Hepatocyte (in vitro differentiated cells): ENCODE results near the gene NOXRED1. TPM values are rescaled to one million over a fixed set of nuclear protein-coding genes. Genes with fewer than 3 reads are reported as not detected.

Source experiments
- DNase-seq: peaks from one replicate; pipeline ENCODE4 v3.0.0-alpha.2; 2016; ENCODE audit warnings: low spot score
- H2AFZ ChIP-seq: fragments of 200-600 bp; sonication (generic); 2 replicates; pipeline ENCODE4 v1.6.0; 2016; ENCODE audit warnings: antibody characterized with exemption, mild to moderate bottlenecking
- H3K27ac ChIP-seq: fragments of 200-600 bp; sonication (generic); 2 replicates; pipeline ENCODE4 v1.5.1; 2016; ENCODE audit warnings: mild to moderate bottlenecking
- H3K27me3 ChIP-seq: fragments of 200-600 bp; sonication (generic); 2 replicates; pipeline ENCODE4 v1.6.1; 2016
- H3K36me3 ChIP-seq: fragments of 200-600 bp; sonication (generic); replicated peaks from 2 replicates; pipeline ENCODE4 v1.5.1; 2016; ENCODE audit warnings: low read depth; ENCODE audit not compliant: insufficient read depth
- H3K4me1 ChIP-seq: fragments of 200-600 bp; sonication (generic); 2 replicates; pipeline ENCODE4 v1.5.1; 2016; ENCODE audit warnings: mild to moderate bottlenecking, moderate library complexity; ENCODE audit not compliant: insufficient read depth
- H3K4me2 ChIP-seq: fragments of 200-600 bp; sonication (generic); 2 replicates; pipeline ENCODE4 v1.6.0; 2016
- H3K4me3 ChIP-seq: fragments of 200-600 bp; sonication (generic); 2 replicates; pipeline ENCODE4 v1.5.1; 2016; ENCODE audit warnings: mild to moderate bottlenecking
- H3K79me2 ChIP-seq: fragments of 200-600 bp; sonication (generic); 2 replicates; pipeline ENCODE4 v1.6.0; 2017; ENCODE audit warnings: mild to moderate bottlenecking
- H3K9me2 ChIP-seq: fragments of 200-600 bp; sonication (generic); replicated peaks from 2 replicates; pipeline ENCODE4 v1.6.0; 2017; ENCODE audit warnings: mild to moderate bottlenecking; ENCODE audit not compliant: insufficient read depth
- H3K9me3 ChIP-seq: fragments of 200-600 bp; sonication (generic); 2 replicates; pipeline ENCODE4 v1.5.1; 2016; ENCODE audit warnings: low read depth, mild to moderate bottlenecking
- H4K20me1 ChIP-seq: fragments of 200-600 bp; sonication (generic); 2 replicates; pipeline ENCODE4 v1.6.0; 2016; ENCODE audit warnings: mild to moderate bottlenecking; ENCODE audit not compliant: insufficient read depth, poor library complexity, severe bottlenecking
- CTCF ChIP-seq: fragments of 200-600 bp; sonication (generic); IDR thresholded peaks from 2 replicates; pipeline ENCODE4 v1.5.1; 2016; ENCODE audit warnings: antibody characterized with exemption, mild to moderate bottlenecking; ENCODE audit not compliant: poor library complexity
- EZH2 ChIP-seq: fragments of 200-600 bp; sonication (generic); IDR thresholded peaks from 2 replicates; pipeline ENCODE4 v1.6.1; 2016; ENCODE audit warnings: antibody characterized with exemption, mild to moderate bottlenecking, borderline replicate concordance
- EZH2phosphoT487 ChIP-seq: fragments of 200-600 bp; sonication (generic); IDR thresholded peaks from one replicate; pipeline ENCODE4 v1.6.1; 2018; ENCODE audit warnings: antibody characterized with exemption, mild to moderate bottlenecking, low read depth, moderate library complexity; ENCODE audit not compliant: unreplicated experiment, severe bottlenecking
- WGBS: methylation state at CpG from one replicate; pipeline ENCODE4 v1.1.6; 2016; ENCODE audit warnings: low lambda C conversion rate; ENCODE audit errors: missing lambda C conversion rate; 5-methylcytosine and 5-hydroxymethylcytosine counted together
- polyA plus RNA-seq: library from polyadenylated mRNA; unstranded; fragments of >200 nt; fragmentation: Nextera tagmentation; extraction: Ambion mirVana; gene quantifications from 2 replicates; pipeline ENCODE4 v1.2.1, GENCODE V29; 2016
- total RNA-seq: library from RNA; depleted of rRNA; stranded (reverse); fragments of >200 nt; gene quantifications from 2 replicates; pipeline ENCODE4 v1.2.3, GENCODE V29; 2014

The NOXRED1 gene
- total and polyA plus RNA-seq, 2 experiments from 2014 or later = 0.10 to 0.13 TPM

DNA sequence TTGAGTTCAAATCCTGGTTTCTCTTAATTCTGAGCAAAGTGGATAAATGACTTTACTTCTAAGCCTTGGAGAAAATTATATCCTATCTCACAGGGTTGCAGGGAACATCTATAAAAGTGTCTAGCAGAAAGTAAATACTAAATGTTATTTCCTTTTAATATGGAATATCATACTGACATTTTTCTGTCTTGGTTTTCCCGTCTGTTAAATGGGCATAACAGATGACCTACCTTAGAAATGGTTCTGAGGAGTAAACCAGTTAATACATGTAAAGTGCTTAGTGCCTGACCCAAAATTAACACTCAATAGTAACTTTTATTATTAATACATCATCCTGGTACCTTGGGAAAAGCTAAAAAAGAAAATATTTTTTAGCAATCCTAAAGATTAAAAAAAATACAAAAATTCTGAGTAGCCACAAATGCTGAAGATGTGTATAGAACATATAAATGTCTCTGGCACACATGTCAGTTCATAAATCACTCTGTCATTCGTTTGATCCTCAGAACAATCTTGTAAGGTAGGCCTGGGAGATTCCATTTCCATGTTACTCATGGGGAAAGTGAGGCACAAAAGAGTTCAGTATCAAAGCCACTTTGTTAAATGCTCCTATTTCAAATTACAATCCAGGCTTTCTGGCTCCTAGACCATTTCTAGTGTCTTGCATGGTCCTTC is 32.8 kb upstream of the NOXRED1 start:
- peaks cover 49% of the 10 kb centered on the region for H3K79me2 ChIP-seq

DNA sequence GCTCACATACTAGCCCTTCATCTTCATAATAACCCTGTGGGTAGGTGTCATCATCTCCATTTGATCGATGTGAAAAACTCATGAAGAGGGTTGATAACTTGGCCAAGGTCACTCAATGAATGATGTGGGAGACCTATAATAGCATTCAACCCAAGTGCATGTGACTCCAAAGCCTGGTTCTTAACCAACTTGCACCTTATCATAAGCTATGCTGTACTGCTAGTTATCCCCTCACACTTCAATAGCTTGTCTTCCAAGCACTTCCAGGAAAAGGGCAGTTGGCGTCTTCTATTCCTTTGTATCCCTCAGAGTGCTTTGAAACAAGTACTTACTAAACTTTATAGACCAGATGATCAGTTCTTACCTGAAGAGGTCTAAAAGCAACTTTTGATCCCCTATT is 18.9 kb upstream of the NOXRED1 start:
- Histone ChIP-seq H3K79me2 (no peaks in the 10 kb centered on the region), H3K27ac (no peak overlapping the region), H3K4me3 (no peak overlapping the region), H3K9me3 (no peaks in the 10 kb centered on the region), H2AFZ (no peak overlapping the region), H4K20me1 (no peaks in the 10 kb centered on the region), H3K27me3 (no peaks in the 10 kb centered on the region), H3K9me2 (no peaks in the 10 kb centered on the region), H3K4me2 (no peak overlapping the region), H3K36me3 (no peaks in the 10 kb centered on the region), H3K4me1 (no peaks in the 10 kb centered on the region)
- DNase-seq = no peak
- TF ChIP-seq EZH2 = no peak
- TF ChIP-seq CTCF = no peak
- TF ChIP-seq EZH2phosphoT487 = no peak
- 100% methylated on average over 2 of the region's 2 CpGs for WGBS

More for the DNA sequence above, 32.8 kb upstream of the NOXRED1 start:
- Histone ChIP-seq H3K27me3 (no peaks in the 10 kb centered on the region), H3K9me3 (no peaks in the 10 kb centered on the region), H3K4me2 (peak overlapping the region; percentile 89), H3K36me3 (peaks cover 5% of the 10 kb centered on the region), H3K9me2 (no peaks in the 10 kb centered on the region), H4K20me1 (peaks cover 10% of the 10 kb centered on the region), H3K4me3 (peak overlapping the region; percentile 71), H3K4me1 (peaks cover 12% of the 10 kb centered on the region), H3K27ac (peak overlapping the region; percentile 69), H2AFZ (peak overlapping the region; percentile 57)
- TF ChIP-seq EZH2phosphoT487 = no peak
- TF ChIP-seq EZH2 = no peak
- TF ChIP-seq CTCF = no peak
- no peak for DNase-seq
- 82% methylated on average over 2 of the region's 2 CpGs for WGBS

GRCh38 chr14:77439861-77440260 is 16.5 kb upstream of the NOXRED1 start:
- H3K4me3 ChIP-seq = no peak overlapping the region
- peaks cover 4% of the 10 kb centered on the region for H3K36me3 ChIP-seq
- H3K27ac ChIP-seq = no peak overlapping the region
- WGBS = 97% methylated on average over 4 of the region's 4 CpGs
- no peak overlapping the region for H2AFZ ChIP-seq
- H3K4me2 ChIP-seq = no peak overlapping the region
- no peak for TF ChIP-seq EZH2phosphoT487
- no peak for TF ChIP-seq CTCF
- no peak for TF ChIP-seq EZH2
- no peaks in the 10 kb centered on the region for H3K9me2 ChIP-seq
- no peaks in the 10 kb centered on the region for H3K9me3 ChIP-seq
- no peaks in the 10 kb centered on the region for H3K4me1 ChIP-seq
- no peaks in the 10 kb centered on the region for H3K79me2 ChIP-seq
- no peaks in the 10 kb centered on the region for H3K27me3 ChIP-seq
- DNase-seq = no peak
- no peaks in the 10 kb centered on the region for H4K20me1 ChIP-seq
